Parathyroid adenoma (tissue), 2 donors: ENCODE results near the gene RAB19.

Source experiments
- H2AFZ ChIP-seq: fragments of 300-600 bp; sonication (generic); one replicate; pipeline ENCODE4 v1.7.0; 2017; ENCODE audit warnings: antibody characterized with exemption, mild to moderate bottlenecking
- H3K27ac ChIP-seq: fragments of 300-600 bp; sonication (generic); one replicate; pipeline ENCODE4 v1.7.0; 2017
- H3K27me3 ChIP-seq: fragments of 300-600 bp; sonication (generic); one replicate; pipeline ENCODE4 v1.7.0; 2017; ENCODE audit warnings: low read length; ENCODE audit not compliant: control insufficient read depth, insufficient read depth
- H3K36me3 ChIP-seq: fragments of 300-600 bp; sonication (generic); one replicate; pipeline ENCODE4 v1.7.0; 2017; ENCODE audit warnings: low read length; ENCODE audit not compliant: control insufficient read depth, insufficient read depth
- H3K4me1 ChIP-seq: fragments of 300-600 bp; sonication (generic); one replicate; pipeline ENCODE4 v1.7.0; 2017; ENCODE audit warnings: control low read depth
- H3K4me2 ChIP-seq: fragments of 300-600 bp; sonication (generic); one replicate; pipeline ENCODE4 v1.7.0; 2017; ENCODE audit warnings: low read length
- H3K4me3 ChIP-seq: fragments of 300-600 bp; sonication (generic); one replicate; pipeline ENCODE4 v1.7.0; 2017; ENCODE audit warnings: low read depth, low read length
- H3K79me2 ChIP-seq: fragments of 300-600 bp; sonication (generic); one replicate; pipeline ENCODE4 v1.7.0; 2017; ENCODE audit warnings: control low read depth
- H3K9ac ChIP-seq: fragments of 300-600 bp; sonication (generic); one replicate; pipeline ENCODE4 v1.7.0; 2017; ENCODE audit warnings: mild to moderate bottlenecking
- H3K9me3 ChIP-seq: fragments of 300-600 bp; sonication (generic); one replicate; pipeline ENCODE4 v1.7.0; 2017; ENCODE audit warnings: low read length; ENCODE audit not compliant: control insufficient read depth
- CTCF ChIP-seq: fragments of 300-600 bp; sonication (generic); IDR thresholded peaks from one replicate; pipeline ENCODE4 v1.7.0; 2017; ENCODE audit warnings: antibody characterized with exemption, mild to moderate bottlenecking
- donor health status: primary hyperparathyroidism.

The RAB19 gene

GRCh38 chr7:140383954-140384713, 19.7 kb upstream of the RAB19 start:
- Histone ChIP-seq H3K4me3 (no peak overlapping the region), H3K9me3 (no peaks in the 10 kb centered on the region), H3K4me2 (no peak overlapping the region), H3K36me3 (no peaks in the 10 kb centered on the region), H3K27ac (no peak overlapping the region), H3K9ac (no peak overlapping the region), H3K4me1 (peaks cover 3% of the 10 kb centered on the region), H3K27me3 (no peaks in the 10 kb centered on the region), H3K79me2 (peaks cover 6% of the 10 kb centered on the region), H2AFZ (no peak overlapping the region)
- TF ChIP-seq CTCF: no peak

GRCh38 chr7:140384894-140385545, 18.8 kb upstream of the RAB19 start:
- H3K27ac ChIP-seq: no peak overlapping the region
- no peaks in the 10 kb centered on the region for H3K9me3 ChIP-seq
- TF ChIP-seq CTCF: no peak
- no peaks in the 10 kb centered on the region for H3K27me3 ChIP-seq
- no peak overlapping the region for H2AFZ ChIP-seq
- no peaks in the 10 kb centered on the region for H3K36me3 ChIP-seq
- peaks cover 6% of the 10 kb centered on the region for H3K79me2 ChIP-seq
- H3K4me1 ChIP-seq: peaks cover 3% of the 10 kb centered on the region
- H3K4me3 ChIP-seq: no peak overlapping the region
- no peak overlapping the region for H3K4me2 ChIP-seq
- no peak overlapping the region for H3K9ac ChIP-seq

- H3K9ac ChIP-seq: no peak overlapping the region
- no peak overlapping the region for H3K4me3 ChIP-seq
- no peaks in the 10 kb centered on the region for H3K36me3 ChIP-seq
- no peaks in the 10 kb centered on the region for H3K9me3 ChIP-seq
- H3K27me3 ChIP-seq: no peaks in the 10 kb centered on the region
- TF ChIP-seq CTCF: no peak
- H3K79me2 ChIP-seq: peaks cover 25% of the 10 kb centered on the region
- H3K27ac ChIP-seq: no peak overlapping the region
- H2AFZ ChIP-seq: no peak overlapping the region
- H3K4me2 ChIP-seq: no peak overlapping the region
- peaks cover 3% of the 10 kb centered on the region for H3K4me1 ChIP-seq
Observed at GRCh38 chr7:140389445-140389844, 14.4 kb upstream of the RAB19 start.

- Histone ChIP-seq H3K4me1 (peaks cover 3% of the 10 kb centered on the region), H2AFZ (no peak overlapping the region), H3K79me2 (peaks cover 31% of the 10 kb centered on the region), H3K27ac (no peak overlapping the region), H3K4me2 (no peak overlapping the region), H3K4me3 (no peak overlapping the region), H3K9ac (no peak overlapping the region), H3K9me3 (no peaks in the 10 kb centered on the region), H3K27me3 (no peaks in the 10 kb centered on the region), H3K36me3 (no peaks in the 10 kb centered on the region)
- no peak for TF ChIP-seq CTCF
Observed at GRCh38 chr7:140390034-140390433, 13.8 kb upstream of the RAB19 start.
